CD4-positive, alpha-beta T cell treated with Interleukin-15 for 1 hour (primary cell): ENCODE measurements around the gene ZNF205.

Experiments
- DNase-seq: peaks from one replicate; pipeline ENCODE4 v3.0.0-alpha.2; 2020

The ZNF205 gene

GRCh38 chr16:3106205-3106928 is 6.0 kb upstream of the ZNF205 start:
- DNase-seq, result peak; percentile 95

GRCh38 chr16:3112881-3113574 is 642 bp downstream of the ZNF205 start:
- no peak for DNase-seq

GRCh38 chr16:3113765-3114479 is 1.5 kb downstream of the ZNF205 start:
- DNase-seq, result no peak

- DNase-seq, result no peak
Measured at GRCh38 chr16:3115003-3115402, 2.6 kb downstream of the ZNF205 start.

DNA sequence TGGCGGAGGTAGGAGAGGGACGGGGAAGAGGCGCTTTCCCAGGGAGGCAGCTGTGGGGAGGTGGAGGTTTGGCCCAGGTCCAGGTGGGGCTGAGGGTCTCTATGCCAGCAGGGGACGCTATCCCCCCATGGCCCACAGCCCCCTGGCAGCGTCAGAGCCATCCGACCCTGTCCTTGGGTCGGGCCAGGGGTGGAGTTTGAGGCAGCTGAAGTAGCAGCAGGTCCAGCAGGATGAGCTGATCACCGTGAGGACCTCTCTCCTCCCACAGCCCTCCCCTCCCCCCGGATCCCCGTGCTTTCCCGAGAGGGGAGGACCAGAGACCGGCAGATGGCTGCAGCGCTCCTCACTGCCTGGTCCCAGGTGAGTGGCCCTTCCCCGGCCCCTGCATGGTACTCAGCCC is 3.2 kb downstream of the ZNF205 start:
- DNase-seq, result no peak

DNA sequence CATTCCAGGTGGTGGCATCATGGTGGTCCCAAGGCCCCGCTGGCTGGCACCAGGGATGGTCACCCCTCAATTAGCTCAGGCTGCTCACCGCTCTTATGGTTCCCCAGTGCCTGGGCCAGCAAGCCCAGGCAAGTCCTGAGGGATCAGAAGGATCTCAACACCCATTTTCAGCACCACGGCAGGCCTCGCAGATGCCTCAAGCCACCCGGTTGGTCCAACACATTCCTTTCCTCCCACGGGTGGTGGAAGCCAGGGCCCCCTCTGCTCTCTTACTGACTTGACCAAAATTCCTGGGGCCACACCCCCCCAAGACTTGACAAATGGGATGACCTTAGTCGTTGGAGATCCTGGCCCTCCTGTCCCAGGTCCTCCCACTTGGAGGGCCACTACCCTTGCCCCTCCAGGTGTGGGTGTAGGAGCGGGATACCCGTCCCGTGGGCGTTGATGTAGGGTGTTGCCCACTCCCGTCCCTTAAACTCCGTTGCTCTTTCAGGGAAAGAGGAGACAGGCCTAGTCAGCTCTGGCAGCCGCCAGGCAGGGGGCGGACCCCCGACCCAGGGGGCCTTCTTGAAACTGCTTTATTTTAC is 5.9 kb downstream of the ZNF205 start:
- DNase-seq, result no peak

GRCh38 chr16:3118846-3119245 is 6.5 kb downstream of the ZNF205 start:
- DNase-seq, result no peak

- DNase-seq, result no peak
Measured at GRCh38 chr16:3119286-3119685, 6.9 kb downstream of the ZNF205 start.

- DNase-seq, result no peak
Measured at GRCh38 chr16:3119701-3120408, 7.5 kb downstream of the ZNF205 start.

- DNase-seq, result no peak
Measured at GRCh38 chr16:3120435-3120834, 8.0 kb downstream of the ZNF205 start.

GRCh38 chr16:3121851-3122467 is 9.6 kb downstream of the ZNF205 start:
- DNase-seq, result no peak

DNA sequence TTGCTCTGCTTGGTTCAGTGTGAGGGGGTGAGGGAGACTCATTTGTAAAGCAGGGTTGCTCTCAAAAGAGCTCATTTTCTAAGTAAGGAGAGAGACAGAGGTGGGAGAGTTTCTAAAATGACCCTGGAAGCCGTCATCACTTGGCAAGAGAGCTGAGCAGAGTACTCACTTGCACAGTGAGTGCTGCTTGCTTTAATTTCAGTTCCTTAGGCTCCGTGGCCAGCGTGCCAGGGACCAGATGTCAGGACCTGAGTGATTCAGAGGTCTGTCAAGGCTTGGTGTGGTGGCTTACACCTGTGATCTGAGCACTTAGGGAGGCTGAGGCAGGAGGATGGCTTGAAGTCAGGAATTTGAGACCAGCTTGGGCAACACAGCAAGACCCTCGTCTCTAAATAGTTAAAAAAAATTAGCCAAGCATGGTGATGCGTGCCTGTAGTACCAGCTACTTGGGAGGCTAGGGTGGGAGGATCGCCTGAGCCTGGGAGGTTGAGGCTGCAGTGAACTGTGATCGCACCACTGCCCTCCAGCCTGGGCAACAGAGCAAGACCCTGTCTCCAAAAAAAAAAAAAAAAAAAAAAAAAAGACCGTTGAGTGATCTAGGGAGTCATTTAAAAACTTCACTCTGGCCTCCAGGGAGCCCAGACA is 10.7 kb downstream of the ZNF205 start:
- no peak for DNase-seq

DNA sequence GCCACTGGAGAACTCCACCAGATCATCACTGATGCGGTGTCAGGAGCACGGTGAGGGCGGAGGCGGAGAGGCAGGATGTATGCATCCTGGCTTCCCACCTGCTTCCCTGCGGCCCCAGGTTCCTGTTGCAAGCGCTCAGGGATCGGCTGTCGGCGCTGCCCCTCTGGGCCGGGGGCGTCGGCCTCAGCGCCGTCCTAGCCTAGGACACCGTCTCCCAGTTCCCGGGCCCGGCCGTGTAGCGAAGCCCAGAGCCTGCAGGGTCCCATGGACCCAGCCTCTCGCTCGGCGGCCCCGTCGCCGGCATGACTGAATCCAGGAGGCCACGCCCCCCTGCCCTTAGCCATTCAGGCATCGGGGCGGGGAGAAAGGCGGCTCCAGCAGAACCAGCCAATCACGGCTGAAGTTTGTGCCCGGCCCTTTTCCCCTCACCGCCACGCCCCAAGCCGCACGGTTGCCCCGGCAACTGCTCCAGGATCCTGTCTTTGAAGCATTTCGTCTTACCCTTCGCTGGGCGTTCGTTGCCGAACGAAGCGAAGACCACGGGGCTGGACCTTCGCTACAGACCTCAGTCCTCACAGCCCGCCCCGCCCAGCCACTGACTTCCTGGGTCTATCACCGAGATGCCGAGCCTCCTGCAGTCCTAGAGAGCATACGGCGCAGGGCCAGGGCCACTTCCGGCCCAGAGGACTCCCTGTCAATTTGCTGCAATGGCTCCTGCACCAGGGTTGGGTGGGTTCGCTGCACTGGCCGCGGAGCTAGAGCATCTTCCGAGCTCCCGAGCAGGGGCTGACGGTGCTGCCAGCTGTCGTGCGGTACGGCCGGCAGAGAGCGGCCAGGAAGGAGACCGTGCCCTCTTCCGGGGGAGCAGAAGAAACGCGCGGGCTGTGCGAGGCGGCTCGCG is 11.8 kb downstream of the ZNF205 start:
- peak; percentile 94 for DNase-seq

DNA sequence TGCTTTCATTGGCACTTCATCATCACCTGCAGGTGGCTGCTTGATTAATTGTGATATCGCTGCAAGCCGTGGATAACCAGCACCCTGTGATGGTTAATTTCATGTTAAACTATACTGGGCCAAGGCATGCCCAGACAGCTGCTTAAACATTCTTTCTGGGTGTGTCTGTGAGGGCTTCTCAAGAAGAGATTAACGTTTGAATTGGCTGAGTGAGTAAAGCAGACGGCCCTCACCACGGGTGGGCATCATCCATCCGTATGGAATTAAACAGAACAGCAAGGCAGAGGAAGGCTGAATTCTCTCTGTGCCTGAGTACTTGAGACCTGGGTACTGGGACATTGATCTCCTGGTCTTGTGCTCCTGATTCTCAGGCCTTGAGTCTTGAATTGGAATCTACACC is 15.4 kb downstream of the ZNF205 start:
- no peak for DNase-seq

- peak; percentile 88 for DNase-seq
Measured at GRCh38 chr16:3129137-3130131, 17.0 kb downstream of the ZNF205 start.

DNA sequence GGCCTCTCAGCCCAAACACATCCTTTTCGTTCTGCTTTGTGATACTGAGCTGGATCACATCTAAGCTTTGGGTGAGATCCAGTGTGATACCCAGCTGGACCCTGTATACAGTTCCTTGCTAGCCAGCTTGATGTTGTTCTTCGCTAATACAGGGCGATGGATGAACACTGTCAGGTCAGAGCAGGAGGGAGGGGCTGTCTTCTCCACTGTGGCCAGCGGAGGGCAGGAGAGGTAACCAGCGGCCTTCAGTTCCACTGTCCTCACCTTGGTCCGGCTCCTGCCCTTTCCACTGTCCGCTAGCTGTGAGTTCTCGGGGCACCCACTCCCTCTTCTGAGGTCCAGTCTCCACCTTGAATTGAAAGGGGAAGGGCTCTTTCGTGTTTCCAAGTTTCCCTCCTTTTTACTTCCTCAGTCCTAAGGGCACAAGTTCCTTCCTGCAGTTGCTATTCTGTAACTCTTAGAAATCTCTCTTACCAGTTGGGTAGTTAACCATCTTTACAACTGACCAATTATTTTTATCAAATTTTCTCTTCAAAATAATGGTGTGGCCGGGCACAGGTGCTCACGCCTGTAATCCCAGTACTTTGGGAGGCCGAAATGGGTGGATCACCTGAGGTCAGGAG is 19.5 kb downstream of the ZNF205 start:
- peak; percentile 41 for DNase-seq

DNA sequence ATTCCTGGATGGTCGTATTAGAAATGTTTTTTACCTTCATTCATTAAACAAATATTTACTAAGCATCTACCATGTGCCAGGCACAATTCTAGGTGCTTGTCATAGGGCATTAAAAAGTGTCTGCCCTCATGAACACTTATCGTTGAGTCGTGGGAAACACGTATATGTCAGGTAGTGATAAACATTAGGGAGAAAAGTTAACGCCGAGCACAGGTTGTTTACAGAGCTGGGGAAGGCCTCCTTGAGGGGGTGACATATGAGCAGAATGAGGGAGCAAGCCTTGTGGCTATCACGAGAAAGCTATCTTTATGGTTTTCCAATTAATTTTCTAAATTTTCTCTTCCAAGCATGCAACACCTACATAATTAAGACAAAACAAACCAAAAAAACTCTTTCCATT is 21.5 kb downstream of the ZNF205 start:
- DNase-seq, result no peak

DNA sequence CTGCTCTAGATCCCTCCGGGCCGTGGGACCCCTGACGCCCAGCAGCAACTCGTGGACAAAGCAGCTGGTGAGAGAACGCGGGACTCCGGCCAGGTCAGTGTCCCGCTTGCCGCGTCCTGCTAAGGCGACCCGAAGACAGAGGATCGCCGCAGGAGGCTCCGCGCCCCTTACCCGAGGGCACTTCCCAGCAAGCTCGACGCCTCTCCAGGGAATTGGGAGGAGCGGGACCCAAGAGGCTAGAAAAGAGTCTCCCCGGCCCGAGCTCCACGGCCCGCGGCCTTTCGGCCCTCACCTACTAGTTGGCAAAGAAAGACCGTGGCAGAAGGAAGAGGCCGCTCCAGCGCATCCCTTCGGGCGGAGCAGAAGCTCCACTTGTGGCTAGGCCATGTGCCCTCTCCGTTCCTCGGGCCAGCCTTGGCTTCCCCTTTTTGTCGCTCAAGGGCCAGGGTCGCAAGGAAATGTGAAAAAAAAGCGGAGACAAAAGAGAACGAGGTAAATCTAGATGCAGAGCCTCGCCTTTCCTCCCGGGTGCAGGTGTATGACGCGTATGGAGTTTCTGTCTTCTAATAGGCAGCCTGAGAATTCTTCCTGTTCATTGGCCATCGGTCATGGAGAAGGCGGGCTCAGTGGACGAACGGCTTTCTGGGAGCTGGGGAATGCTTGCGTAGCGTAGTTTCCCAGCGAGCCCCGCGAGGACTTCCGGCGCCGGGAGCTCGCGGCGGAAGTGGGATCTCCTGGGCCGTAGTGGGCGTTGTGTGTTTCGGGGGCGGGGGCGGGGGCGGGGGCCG is 22.1 kb downstream of the ZNF205 start, which contains the start of gene ZNF213:
Gene ZNF213 (plus strand): TSS at position 692 of the 788 bp plus-strand sequence. CDS start 2,252 bp downstream, outside the sequence.
- DNase-seq, result peak; percentile 97
